Natural killer cell (primary cell): ENCODE measurements around the gene PCBP3. TPM values are rescaled to one million over a fixed set of nuclear protein-coding genes. Genes with fewer than 3 reads are reported as not detected.

Source experiments
- ATAC-seq, 3 donors: fragments of 150-1000 bp in 2 of 3; fragments of 200-7000 bp in 1 of 3; cut with Tn5 transposase; 1 replicate in 1 of 3; 2 replicates in 2 of 3; pipeline ENCODE4 v1.10.0; 2021; ENCODE audit warnings: mild to moderate bottlenecking in 2 of 3, moderate library complexity in 2 of 3
- DNase-seq, 2 donors: peaks; one replicate each; pipeline versions ENCODE4 v3.0.0 to v3.0.0-alpha.2; 2013 to 2021; ENCODE audit warnings: mixed read lengths in 1 of 2
- H3K27ac ChIP-seq: one replicate; pipeline ENCODE4 v1.5.1; 2013; ENCODE audit warnings: mild to moderate bottlenecking, low read length
- H3K27me3 ChIP-seq: one replicate; pipeline ENCODE4 v1.6.1; 2013; ENCODE audit warnings: low read length; ENCODE audit not compliant: control insufficient read depth, insufficient read depth
- H3K36me3 ChIP-seq: one replicate; pipeline ENCODE4 v1.6.1; 2013; ENCODE audit warnings: low read length; ENCODE audit not compliant: control insufficient read depth, insufficient read depth
- H3K4me1 ChIP-seq: one replicate; pipeline ENCODE4 v1.6.1; 2013; ENCODE audit warnings: low read length; ENCODE audit not compliant: control insufficient read depth, insufficient read depth
- H3K4me3 ChIP-seq: one replicate; pipeline ENCODE4 v1.5.1; 2013; ENCODE audit warnings: low read length
- H3K9me3 ChIP-seq: one replicate; pipeline ENCODE4 v1.6.1; 2013; ENCODE audit warnings: low read length; ENCODE audit not compliant: control insufficient read depth, insufficient read depth
- H3K27ac Mint-ChIP-seq, 2 donors: one replicate each; pipeline ENCODE4 v1.8.0; 2022; ENCODE audit warnings: mild to moderate bottlenecking in 2 of 2, mixed read lengths in 2 of 2, moderate library complexity in 1 of 2
- H3K27me3 Mint-ChIP-seq, 2 donors: one replicate each; pipeline ENCODE4 v1.8.0; 2022; ENCODE audit warnings: low read depth in 2 of 2, mixed read lengths in 2 of 2
- H3K36me3 Mint-ChIP-seq: one replicate; pipeline ENCODE4 v1.8.0; 2022; ENCODE audit warnings: mixed read lengths
- H3K4me1 Mint-ChIP-seq, 2 donors: one replicate each; pipeline ENCODE4 v1.8.0; 2022; ENCODE audit warnings: mixed read lengths in 2 of 2
- H3K4me3 Mint-ChIP-seq: one replicate; pipeline ENCODE4 v1.8.0; 2022; ENCODE audit warnings: mild to moderate bottlenecking, moderate library complexity, mixed read lengths
- H3K9me3 Mint-ChIP-seq, 2 donors: one replicate each; pipeline ENCODE4 v1.8.0; 2022; ENCODE audit warnings: mixed read lengths in 2 of 2
- whole genome bisulfite sequencing: methylation state at CpG from one replicate; pipeline ENCODE4 v1.1.7; 2013; ENCODE audit warnings: missing lambda C conversion rate; ENCODE audit not compliant: insufficient coverage; 5-methylcytosine and 5-hydroxymethylcytosine counted together
- intact Hi-C: fragments of 100-400 bp; cut with micrococcal nuclease; formaldehyde crosslinking; loops from one replicate; pipeline ENCODE4 v1.14.2; 2022
- total RNA-seq, 4 donors: library from RNA; stranded (reverse); fragments of 120-200 nt in 1 of 4; gene quantifications; one replicate each; pipeline versions ENCODE4 v1.2.3 to v1.2.4, GENCODE V29; 2013 to 2022
- TF ChIP-seq, protein P1 (sequence below): fragments of 200-600 bp; IDR thresholded peaks from one replicate; pipeline ENCODE4 v1.8.0; 2022; ENCODE audit warnings: antibody characterized with exemption

Gene PCBP3
- total RNA-seq, 3 donors from 2014 or later (not counting 1 experiment from before 2014, with no cell fraction given): 0.50 to 3.0 (median 0.52) TPM

DNA sequence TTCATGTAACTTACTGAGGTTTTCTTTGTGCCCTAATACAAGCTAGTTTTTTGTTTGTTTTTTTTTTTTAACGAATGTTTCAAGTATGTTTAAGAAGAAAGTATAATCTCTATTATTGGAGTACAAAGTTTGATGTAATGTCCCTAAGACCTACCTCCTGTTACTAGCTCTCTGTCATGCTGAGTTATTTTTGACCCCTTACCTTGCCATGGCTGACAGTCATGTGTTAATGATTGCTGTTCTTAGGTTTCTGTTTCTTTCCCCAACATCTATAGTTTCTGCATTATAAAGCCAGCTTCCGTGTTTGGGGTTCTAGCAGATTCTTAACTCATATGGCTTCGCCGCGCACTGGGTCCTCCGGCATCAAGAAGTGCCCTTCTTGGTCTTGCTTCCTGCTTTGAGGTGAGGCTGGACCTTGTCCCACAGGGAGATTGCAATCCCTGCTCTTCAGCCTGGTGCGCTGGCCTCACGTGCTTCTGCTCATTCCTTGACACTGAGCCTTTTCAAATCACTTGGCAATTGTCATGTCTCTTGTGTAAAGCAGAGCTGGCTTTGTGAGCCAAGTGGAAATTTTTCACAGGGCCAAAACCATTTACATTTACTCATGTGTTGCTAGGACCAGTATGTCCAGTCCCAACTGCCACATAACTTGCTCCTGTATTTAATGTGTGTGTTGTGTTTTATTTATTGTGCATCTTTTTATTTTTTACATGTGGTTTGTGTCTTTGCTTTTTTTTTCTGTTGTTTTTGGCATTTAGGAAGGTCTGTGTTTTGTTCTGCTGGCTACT lies 203.0 kb downstream of the PCBP3 start:
- Histone ChIP-seq H3K4me3 (no peak overlapping the region), H3K4me1 (peaks cover 7% of the 10 kb centered on the region), H3K9me3 (no peaks in the 10 kb centered on the region), H3K27me3 (no peaks in the 10 kb centered on the region), H3K27ac (no peak overlapping the region), H3K36me3 (no peaks in the 10 kb centered on the region)
- no peaks in the 10 kb centered on the region for H3K4me1 Mint-ChIP-seq
- peaks cover 11 to 22% of the 10 kb centered on the region in 2 donors for H3K27me3 Mint-ChIP-seq
- intact Hi-C loops: no loop called here
- WGBS: 91% methylated on average over 7 of the region's 8 CpGs
- TF ChIP-seq, protein P1, sequence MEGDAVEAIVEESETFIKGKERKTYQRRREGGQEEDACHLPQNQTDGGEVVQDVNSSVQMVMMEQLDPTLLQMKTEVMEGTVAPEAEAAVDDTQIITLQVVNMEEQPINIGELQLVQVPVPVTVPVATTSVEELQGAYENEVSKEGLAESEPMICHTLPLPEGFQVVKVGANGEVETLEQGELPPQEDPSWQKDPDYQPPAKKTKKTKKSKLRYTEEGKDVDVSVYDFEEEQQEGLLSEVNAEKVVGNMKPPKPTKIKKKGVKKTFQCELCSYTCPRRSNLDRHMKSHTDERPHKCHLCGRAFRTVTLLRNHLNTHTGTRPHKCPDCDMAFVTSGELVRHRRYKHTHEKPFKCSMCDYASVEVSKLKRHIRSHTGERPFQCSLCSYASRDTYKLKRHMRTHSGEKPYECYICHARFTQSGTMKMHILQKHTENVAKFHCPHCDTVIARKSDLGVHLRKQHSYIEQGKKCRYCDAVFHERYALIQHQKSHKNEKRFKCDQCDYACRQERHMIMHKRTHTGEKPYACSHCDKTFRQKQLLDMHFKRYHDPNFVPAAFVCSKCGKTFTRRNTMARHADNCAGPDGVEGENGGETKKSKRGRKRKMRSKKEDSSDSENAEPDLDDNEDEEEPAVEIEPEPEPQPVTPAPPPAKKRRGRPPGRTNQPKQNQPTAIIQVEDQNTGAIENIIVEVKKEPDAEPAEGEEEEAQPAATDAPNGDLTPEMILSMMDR: no peak
- H3K27ac Mint-ChIP-seq: no peak overlapping the region
- no peaks in the 10 kb centered on the region for H3K9me3 Mint-ChIP-seq
- no peaks in the 10 kb centered on the region for H3K36me3 Mint-ChIP-seq
- DNase-seq (no peak), ATAC-seq (no peak)
- no peak overlapping the region for H3K4me3 Mint-ChIP-seq

DNA sequence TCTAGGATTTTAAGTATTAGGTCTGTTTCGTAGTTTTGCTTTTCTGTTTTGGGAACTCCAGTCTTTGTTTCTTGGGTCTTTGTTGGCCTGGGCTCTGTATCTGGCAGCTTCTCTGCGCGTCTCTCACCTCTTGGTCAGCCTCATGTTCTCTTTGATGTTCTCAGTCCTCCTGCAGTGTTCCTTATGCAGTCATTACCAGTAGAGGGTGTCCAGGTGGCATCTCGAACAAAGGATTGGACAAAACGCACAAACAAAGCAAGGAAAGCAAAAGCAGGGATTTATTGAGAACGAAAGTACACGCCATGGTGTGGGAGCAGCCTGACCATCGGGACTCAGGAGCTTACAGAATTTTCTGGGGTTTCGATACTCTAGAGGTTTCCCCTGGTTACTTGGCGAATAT lies 204.3 kb downstream of the PCBP3 start:
- H3K4me1 ChIP-seq: peaks cover 7% of the 10 kb centered on the region
- Mint-ChIP-seq H3K9me3 (no peaks in the 10 kb centered on the region), H3K27me3 (peaks cover 11 to 22% of the 10 kb centered on the region in 2 donors), H3K27ac (no peak overlapping the region), H3K4me1 (no peaks in the 10 kb centered on the region), H3K4me3 (no peak overlapping the region), H3K36me3 (no peaks in the 10 kb centered on the region)
- no peaks in the 10 kb centered on the region for H3K27me3 ChIP-seq
- 93% methylated on average over 10 of the region's 10 CpGs for WGBS
- no peaks in the 10 kb centered on the region for H3K9me3 ChIP-seq
- H3K27ac ChIP-seq: no peak overlapping the region
- no peaks in the 10 kb centered on the region for H3K36me3 ChIP-seq
- H3K4me3 ChIP-seq: no peak overlapping the region
- TF ChIP-seq, protein P1: no peak
- DNase-seq (no peak), ATAC-seq (no peak)
- intact Hi-C loops: no loop called here

- WGBS: 94% methylated on average over 2 of the region's 2 CpGs
Observed at GRCh38 chr21:45848331-45848730, 204.8 kb downstream of the PCBP3 start.

More at GRCh38 chr21:45848331-45848730, 204.8 kb downstream of the PCBP3 start:
- Histone ChIP-seq H3K27me3 (no peaks in the 10 kb centered on the region), H3K4me3 (no peak overlapping the region), H3K4me1 (peaks cover 7% of the 10 kb centered on the region), H3K9me3 (no peaks in the 10 kb centered on the region), H3K27ac (no peak overlapping the region), H3K36me3 (no peaks in the 10 kb centered on the region)
- Mint-ChIP-seq H3K4me3 (no peak overlapping the region), H3K27me3 (peaks cover 11 to 24% of the 10 kb centered on the region in 2 donors), H3K27ac (no peak overlapping the region), H3K9me3 (no peaks in the 10 kb centered on the region), H3K4me1 (no peaks in the 10 kb centered on the region), H3K36me3 (no peaks in the 10 kb centered on the region)
- intact Hi-C loops: no loop called here
- DNase-seq (no peak), ATAC-seq (no peak)
- TF ChIP-seq, protein P1: no peak
